Activated CD8-positive, alpha-beta memory T cell treated with anti-CD3 and anti-CD28 coated beads, Interleukin-2, amount 10 ng/mL, durations not matched to agents 7 days and 5 days (primary cell): Measurements from ENCODE around the gene OAF. TPM values are rescaled to one million over a fixed set of nuclear protein-coding genes. Genes with fewer than 3 reads are reported as not detected.
"Not testable (repeated sequence)": the region's sequence is repeated elsewhere in the genome, so short reads cannot be mapped to it uniquely, and the experiment has no call there.

Source experiments
- ATAC-seq: fragments of 150-1000 bp; cut with Tn5 transposase; one replicate; pipeline ENCODE4 v1.10.0; 2021; ENCODE audit warnings: moderate library complexity
- CTCF ChIA-PET: fragments of 350-600 bp; sonication (Branson Sonifier 250); formaldehyde crosslinking; loops from one replicate; lab custom pipeline; 2021; ENCODE audit warnings: antibody characterized with exemption; lab: Charles Lee
- DNase-seq: peaks from one replicate; pipeline ENCODE4 v3.0.0-alpha.2; 2020
- H3K27ac Mint-ChIP-seq: one replicate; pipeline ENCODE4 v1.8.0; 2021; ENCODE audit warnings: mild to moderate bottlenecking, mixed read lengths
- H3K27me3 Mint-ChIP-seq: one replicate; pipeline ENCODE4 v1.8.0; 2021; ENCODE audit warnings: mixed read lengths
- H3K36me3 Mint-ChIP-seq: one replicate; pipeline ENCODE4 v1.8.0; 2021; ENCODE audit warnings: mild to moderate bottlenecking, mixed read lengths
- H3K4me1 Mint-ChIP-seq: one replicate; pipeline ENCODE4 v1.8.0; 2021; ENCODE audit warnings: mixed read lengths
- H3K4me3 Mint-ChIP-seq: one replicate; pipeline ENCODE4 v1.8.0; 2021; ENCODE audit warnings: mild to moderate bottlenecking, moderate library complexity, mixed read lengths
- H3K9me3 Mint-ChIP-seq: one replicate; pipeline ENCODE4 v1.8.0; 2022; ENCODE audit warnings: low read depth, mixed read lengths
- total RNA-seq, 2 experiments: library from RNA; stranded (reverse); gene quantifications; one replicate each; pipeline ENCODE4 v1.2.3, GENCODE V29; 2021

OAF gene
- total RNA-seq, 2 experiments from 2014 or later, result 6.5 to 10.5 TPM

DNA sequence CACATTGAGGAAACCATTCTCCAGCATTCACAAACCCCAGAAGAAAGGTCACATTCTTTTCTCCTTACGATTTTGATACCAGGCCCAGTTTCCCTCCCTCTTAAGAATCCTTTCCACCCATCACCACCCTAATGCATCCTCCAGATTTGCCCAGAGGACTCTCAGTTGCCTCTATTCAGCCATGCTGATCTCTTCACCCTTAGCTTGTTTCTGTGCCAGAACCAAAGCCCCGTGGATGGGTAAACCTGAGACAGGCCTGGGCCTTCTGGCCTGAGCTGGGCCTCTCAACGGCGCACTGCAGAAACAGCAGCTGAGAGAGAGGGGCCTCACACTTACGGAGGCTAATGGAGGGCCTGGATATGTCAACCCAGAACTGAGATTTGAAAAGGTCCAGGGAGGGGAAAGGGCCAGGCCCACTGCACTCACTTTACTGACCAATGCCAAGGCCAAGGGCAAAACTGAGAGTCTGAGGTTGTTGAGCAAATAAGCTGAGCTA is 32.2 kb upstream of the OAF start:
- no peaks in the 10 kb centered on the region for H3K4me1 Mint-ChIP-seq
- no peak overlapping the region for H3K27ac Mint-ChIP-seq
- H3K36me3 Mint-ChIP-seq, result no peaks in the 10 kb centered on the region
- H3K27me3 Mint-ChIP-seq, result peaks cover 35% of the 10 kb centered on the region
- ATAC-seq (no peak), DNase-seq (peak; percentile 27)
- no peak overlapping the region for H3K4me3 Mint-ChIP-seq
- no peaks in the 10 kb centered on the region for H3K9me3 Mint-ChIP-seq
- CTCF ChIA-PET, result interaction anchor here (2.8 kb wide), 1 partner anchor 124 kb away, joined by 11 read pairs; no protein-coding TSS in a partner anchor

- CTCF ChIA-PET, result interaction anchor here (2.8 kb wide), 1 partner anchor 123 kb away, joined by 11 read pairs; no protein-coding TSS in a partner anchor
- Mint-ChIP-seq H3K4me3 (no peak overlapping the region), H3K4me1 (no peaks in the 10 kb centered on the region), H3K27ac (no peak overlapping the region), H3K27me3 (peaks cover 30% of the 10 kb centered on the region), H3K9me3 (no peaks in the 10 kb centered on the region), H3K36me3 (no peaks in the 10 kb centered on the region)
- DNase-seq (peak; percentile 25), ATAC-seq (no peak)
These were observed 31.7 kb upstream of the OAF start for GRCh38 chr11:120179057-120179672.

DNA sequence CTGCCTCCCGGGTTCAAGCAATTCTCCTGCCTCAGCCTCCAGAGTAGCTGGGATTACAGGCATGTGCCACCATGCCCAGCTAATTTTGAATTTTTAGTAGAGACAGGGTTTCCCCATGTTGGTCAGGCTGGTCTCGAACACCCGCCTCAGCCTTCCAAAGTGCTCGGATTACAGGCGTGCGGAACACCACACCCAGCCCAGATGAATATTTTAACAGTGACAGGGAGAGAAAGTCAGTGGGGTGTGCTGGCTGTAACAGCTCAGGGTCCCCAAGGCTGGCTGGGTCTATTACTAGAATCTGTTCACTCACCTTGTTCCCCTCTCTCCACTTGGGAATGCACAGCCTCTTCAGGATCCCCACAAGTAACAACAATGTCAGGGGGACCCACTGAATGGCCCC is 30.8 kb upstream of the OAF start:
- ATAC-seq, H3K4me1 Mint-ChIP-seq, H3K27ac Mint-ChIP-seq, H3K36me3 Mint-ChIP-seq, H3K4me3 Mint-ChIP-seq, H3K9me3 Mint-ChIP-seq: not testable (repeated sequence)
- CTCF ChIA-PET, result interaction anchor here (2.3 to 2.8 kb wide), 2 partner anchors 12 to 123 kb away, joined by 6 to 11 read pairs; no protein-coding TSS in a partner anchor
- DNase-seq, result peak; percentile 25
- peaks cover 22% of the 10 kb centered on the region for H3K27me3 Mint-ChIP-seq

GRCh38 chr11:120180551-120181232 is 30.1 kb upstream of the OAF start:
- CTCF ChIA-PET, result interaction anchor here (0.8 to 2.3 kb wide), 2 partner anchors 9 to 12 kb away, joined by 3 to 6 read pairs; no protein-coding TSS in a partner anchor
- H3K4me1 Mint-ChIP-seq, result no peaks in the 10 kb centered on the region
- H3K4me3 Mint-ChIP-seq, result no peak overlapping the region
- DNase-seq (peak; percentile 14), ATAC-seq (no peak)
- H3K36me3 Mint-ChIP-seq, result no peaks in the 10 kb centered on the region
- H3K9me3 Mint-ChIP-seq, result no peaks in the 10 kb centered on the region
- no peak overlapping the region for H3K27ac Mint-ChIP-seq
- peaks cover 20% of the 10 kb centered on the region for H3K27me3 Mint-ChIP-seq

- Mint-ChIP-seq H3K9me3 (no peaks in the 10 kb centered on the region), H3K27me3 (peaks cover 16% of the 10 kb centered on the region), H3K4me1 (peaks cover under 1% of the 10 kb centered on the region), H3K4me3 (no peak overlapping the region), H3K36me3 (no peaks in the 10 kb centered on the region), H3K27ac (no peak overlapping the region)
- CTCF ChIA-PET, result interaction anchor here (0.8 to 2.3 kb wide), 2 partner anchors 8 to 13 kb away, joined by 3 to 6 read pairs; no protein-coding TSS in a partner anchor
- DNase-seq (peak; percentile 11), ATAC-seq (no peak)
These were observed 29.4 kb upstream of the OAF start for GRCh38 chr11:120181376-120181975.

DNA sequence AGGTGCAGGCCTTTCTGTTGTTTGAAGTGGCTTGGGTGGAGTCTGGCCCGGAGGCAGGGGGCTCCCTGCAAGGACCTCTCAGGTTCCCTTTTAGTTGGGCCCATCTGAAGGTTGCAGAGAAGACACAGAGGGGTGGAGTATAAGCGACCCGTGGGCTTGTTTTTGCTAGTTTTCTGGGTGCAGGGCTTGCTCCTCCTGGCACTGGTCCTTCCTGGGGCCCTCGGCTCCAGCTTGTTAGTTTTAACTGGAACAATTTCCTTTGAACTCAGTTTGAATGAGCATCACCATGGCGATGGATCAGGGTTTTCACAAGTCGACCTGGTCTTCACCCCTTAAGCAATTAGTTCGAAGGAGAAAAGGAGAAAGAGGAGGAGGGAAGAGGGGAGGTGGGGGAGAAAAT is 28.5 kb upstream of the OAF start:
- peaks cover 7% of the 10 kb centered on the region for H3K4me1 Mint-ChIP-seq
- peaks cover 14% of the 10 kb centered on the region for H3K27me3 Mint-ChIP-seq
- ATAC-seq (no peak), DNase-seq (peak; percentile 35)
- no peak overlapping the region for H3K27ac Mint-ChIP-seq
- no peak overlapping the region for H3K4me3 Mint-ChIP-seq
- CTCF ChIA-PET, result interaction anchor here (2.3 kb wide), 1 partner anchor 14 kb away, joined by 6 read pairs; no protein-coding TSS in a partner anchor
- no peaks in the 10 kb centered on the region for H3K9me3 Mint-ChIP-seq
- no peaks in the 10 kb centered on the region for H3K36me3 Mint-ChIP-seq

DNA sequence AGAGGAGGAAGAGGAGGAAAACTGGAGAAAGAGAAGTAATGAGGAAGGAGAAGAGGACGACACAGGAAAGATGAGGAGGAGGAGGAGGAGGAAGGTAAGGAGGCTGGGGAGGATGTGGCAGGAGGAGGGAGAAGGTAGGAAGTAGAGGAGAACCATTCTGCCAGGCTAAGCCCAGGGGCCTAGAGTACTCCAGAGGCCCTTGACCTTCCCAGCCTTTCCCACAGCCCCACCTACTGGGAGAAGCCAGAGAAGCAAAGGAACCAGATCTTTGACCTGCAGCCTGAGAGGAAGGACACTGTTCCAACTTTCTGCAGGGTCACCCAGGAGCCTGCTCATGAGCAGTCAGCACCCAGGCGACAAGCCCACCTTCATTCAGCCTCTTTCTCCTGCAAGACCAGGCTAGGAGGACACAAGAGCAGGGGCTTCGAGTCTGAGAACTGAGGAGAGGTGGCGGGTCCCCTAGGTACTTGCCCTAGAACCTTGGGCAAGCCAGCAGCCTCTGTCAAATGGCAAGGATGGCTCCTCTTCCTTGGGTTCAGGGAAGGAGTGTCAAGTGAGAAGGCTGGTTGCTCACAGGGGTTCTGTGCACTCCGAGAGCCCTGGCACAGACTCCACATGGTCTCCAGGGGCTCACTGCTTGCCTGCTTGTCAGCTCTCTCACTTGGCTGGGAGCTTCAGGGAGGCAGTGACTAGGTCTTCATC is 27.9 kb upstream of the OAF start:
- DNase-seq (peak; percentile 23), ATAC-seq (no peak)
- CTCF ChIA-PET, result no interaction called here
- peaks cover 12% of the 10 kb centered on the region for H3K27me3 Mint-ChIP-seq
- H3K36me3 Mint-ChIP-seq, result no peaks in the 10 kb centered on the region
- H3K4me3 Mint-ChIP-seq, result no peak overlapping the region
- no peak overlapping the region for H3K27ac Mint-ChIP-seq
- H3K9me3 Mint-ChIP-seq, result no peaks in the 10 kb centered on the region
- H3K4me1 Mint-ChIP-seq, result peaks cover 7% of the 10 kb centered on the region

DNA sequence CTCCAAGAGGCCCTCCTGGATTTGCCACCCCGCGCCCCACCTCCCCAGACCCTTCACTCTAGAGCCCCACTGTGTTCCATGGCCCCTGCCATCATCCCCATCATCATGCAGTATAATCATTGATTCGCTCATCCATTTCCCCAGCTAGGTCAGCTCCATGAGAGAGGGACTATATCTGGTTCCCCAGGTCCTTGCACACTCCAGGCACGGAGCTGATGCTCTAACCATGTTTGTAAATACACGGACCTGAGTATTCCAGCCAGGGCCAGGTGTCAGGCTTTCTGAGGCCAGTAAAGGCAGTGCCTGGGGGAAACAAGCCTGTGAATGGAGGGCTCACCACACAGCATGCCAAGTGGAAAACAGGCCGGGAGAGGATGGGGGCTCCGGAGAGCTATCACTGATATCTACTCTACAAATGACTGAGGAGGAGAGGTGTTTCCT is 27.1 kb upstream of the OAF start:
- Mint-ChIP-seq H3K4me1 (peaks cover 7% of the 10 kb centered on the region), H3K36me3 (no peaks in the 10 kb centered on the region), H3K27me3 (peaks cover 12% of the 10 kb centered on the region), H3K27ac (no peak overlapping the region), H3K4me3 (no peak overlapping the region), H3K9me3 (no peaks in the 10 kb centered on the region)
- DNase-seq (peak; percentile 11), ATAC-seq (no peak)
- CTCF ChIA-PET, result no interaction called here

GRCh38 chr11:120184371-120184945 is 26.4 kb upstream of the OAF start:
- Mint-ChIP-seq H3K9me3 (no peaks in the 10 kb centered on the region), H3K27ac (no peak overlapping the region), H3K27me3 (peaks cover 12% of the 10 kb centered on the region), H3K4me3 (no peak overlapping the region), H3K36me3 (no peaks in the 10 kb centered on the region), H3K4me1 (peaks cover 7% of the 10 kb centered on the region)
- DNase-seq (no peak), ATAC-seq (no peak)
- CTCF ChIA-PET, result no interaction called here

DNA sequence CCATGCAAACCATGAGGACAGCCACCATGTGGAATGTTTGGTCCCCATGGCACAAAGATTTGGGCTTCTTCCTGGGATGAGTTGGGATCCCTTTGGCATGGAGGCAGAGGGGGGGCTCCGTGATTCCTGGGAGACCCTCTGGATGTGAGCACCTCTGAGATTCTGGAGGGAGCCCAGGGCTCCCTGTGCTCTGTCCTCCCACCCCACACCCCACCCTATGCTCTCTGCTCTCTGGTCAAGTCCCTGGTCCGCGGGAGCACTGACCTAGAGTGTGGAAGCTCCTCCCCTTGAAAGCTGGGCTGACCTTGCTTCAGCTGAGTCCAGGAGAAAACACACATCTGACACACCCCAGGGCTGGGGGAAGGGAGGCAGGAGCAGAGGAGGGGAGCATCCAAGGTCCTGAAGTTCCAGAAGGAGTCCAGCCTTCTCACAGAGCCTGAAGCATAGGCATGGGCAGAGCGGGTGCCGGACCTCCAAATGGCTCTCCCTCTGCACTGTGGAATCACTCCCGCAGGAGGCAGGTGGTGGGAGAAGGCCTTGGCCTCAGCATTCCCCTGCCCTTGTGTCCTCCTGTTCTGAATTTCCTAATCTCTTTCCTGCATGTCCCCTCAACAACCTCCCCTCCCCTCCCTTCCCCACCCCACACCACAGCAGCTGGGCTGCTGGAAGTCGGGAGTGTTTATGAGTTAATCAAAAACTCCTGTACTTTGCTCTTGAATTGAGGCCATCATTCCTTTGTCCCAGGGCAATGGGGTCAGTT is 25.7 kb upstream of the OAF start:
- peaks cover 12% of the 10 kb centered on the region for H3K27me3 Mint-ChIP-seq
- H3K9me3 Mint-ChIP-seq, result no peaks in the 10 kb centered on the region
- ATAC-seq (no peak), DNase-seq (no peak)
- H3K4me3 Mint-ChIP-seq, result no peak overlapping the region
- H3K36me3 Mint-ChIP-seq, result no peaks in the 10 kb centered on the region
- CTCF ChIA-PET, result interaction anchor here (1.0 kb wide), 1 partner anchor 10 kb away, joined by 3 read pairs; no protein-coding TSS in a partner anchor
- peaks cover 7% of the 10 kb centered on the region for H3K4me1 Mint-ChIP-seq
- H3K27ac Mint-ChIP-seq, result no peak overlapping the region

- Mint-ChIP-seq H3K27ac (no peak overlapping the region), H3K4me3 (no peak overlapping the region)
These were observed 25.0 kb upstream of the OAF start for GRCh38 chr11:120185706-120186455.

More at GRCh38 chr11:120185706-120186455, 25.0 kb upstream of the OAF start:
- peaks cover 7% of the 10 kb centered on the region for H3K4me1 Mint-ChIP-seq
- CTCF ChIA-PET, result interaction anchor here (1.0 kb wide), 1 partner anchor 9 kb away, joined by 3 read pairs; no protein-coding TSS in a partner anchor
- H3K27me3 Mint-ChIP-seq, result peaks cover 12% of the 10 kb centered on the region
- no peaks in the 10 kb centered on the region for H3K9me3 Mint-ChIP-seq
- H3K36me3 Mint-ChIP-seq, result no peaks in the 10 kb centered on the region
- ATAC-seq (no peak), DNase-seq (no peak)
